Left cardiac atrium (tissue), 4 donors: Measurements from ENCODE around the gene ARHGAP23. TPM values are rescaled to one million over a fixed set of nuclear protein-coding genes. Genes with fewer than 3 reads are reported as not detected.

Experiments
- ATAC-seq, 2 donors: fragments of 200-7000 bp; cut with Tn5 transposase; one replicate each; pipeline ENCODE4 v1.9.1; 2020; ENCODE audit warnings: mild to moderate bottlenecking in 2 of 2, moderate library complexity in 2 of 2
- DNase-seq: peaks from one replicate; pipeline ENCODE4 v3.0.0-alpha.2; 2020
- intact Hi-C, 2 donors: fragments of 100-400 bp; cut with DNase I; formaldehyde crosslinking; loops; one replicate each; pipeline versions ENCODE4 v1.14.1 to v1.15.1; 2022 to 2023
- total RNA-seq, 2 donors: library from RNA; stranded (reverse); fragmentation: NEBNext Ultra II Directional; extraction: Animal tissue kit (Norgen Biotek cat#: 25700); gene quantifications; one replicate each; pipeline ENCODE4 v1.2.1, GENCODE V29; 2021
- donor health status: DM: no; HTN: yes; CAD: no.
- donor health status: DM: no; HTN: yes; CAD: no; lungs with severe emphysema.
- donor health status: DM: yes; HTN: yes; CAD: no.
- donor health status: Dilated cardiomyopathy.

The ARHGAP23 gene
- total RNA-seq, 2 donors from 2014 or later = 54.1 to 91.9 TPM

GRCh38 chr17:38453951-38454421 is 25.7 kb downstream of the ARHGAP23 start:
- ATAC-seq (peak in 1 of 2 donors; percentile 10), DNase-seq (peak; percentile 70)
- intact Hi-C loops = no loop called here

GRCh38 chr17:38454532-38454931 is 26.3 kb downstream of the ARHGAP23 start:
- intact Hi-C loops = no loop called here
- peak; percentile 92 for DNase-seq
- peak; percentile 82 to 84 for ATAC-seq

DNA sequence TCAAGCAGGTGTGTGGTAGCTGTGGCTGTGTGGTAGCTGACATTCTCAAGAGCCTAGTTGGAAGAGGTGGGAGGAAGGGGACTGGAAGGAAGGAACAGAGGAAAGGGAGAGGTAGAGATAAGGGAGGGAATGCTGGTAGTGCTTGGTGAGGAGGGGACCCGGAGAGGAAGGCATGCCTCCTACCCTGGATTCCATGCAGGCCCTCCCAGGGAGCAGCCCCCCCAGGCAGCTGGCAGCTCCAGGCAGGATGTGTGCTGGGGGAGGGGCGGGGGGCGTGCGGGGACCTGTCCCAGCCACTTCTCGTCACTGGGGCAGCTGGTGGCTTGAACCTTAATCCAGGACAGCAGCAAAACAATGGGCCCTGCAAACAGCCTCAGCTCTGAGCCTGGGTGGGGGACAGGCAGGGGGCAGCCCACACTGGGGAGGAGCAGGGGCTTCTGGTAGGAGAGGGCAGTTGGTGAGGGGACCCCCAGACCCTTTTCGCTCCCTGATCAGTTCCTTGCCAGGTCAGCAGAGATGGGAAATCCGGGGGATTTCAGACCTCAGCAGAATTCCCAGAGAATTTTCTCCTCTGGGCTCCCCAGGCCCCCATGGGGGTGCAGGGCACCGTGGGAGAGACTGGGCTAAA is 27.1 kb downstream of the ARHGAP23 start:
- DNase-seq = no peak
- no peak for ATAC-seq
- intact Hi-C loops = loop anchor here in 1 of 2 donors (1.0 kb wide), 1 partner anchor 8 kb away; no protein-coding TSS in a partner anchor

DNA sequence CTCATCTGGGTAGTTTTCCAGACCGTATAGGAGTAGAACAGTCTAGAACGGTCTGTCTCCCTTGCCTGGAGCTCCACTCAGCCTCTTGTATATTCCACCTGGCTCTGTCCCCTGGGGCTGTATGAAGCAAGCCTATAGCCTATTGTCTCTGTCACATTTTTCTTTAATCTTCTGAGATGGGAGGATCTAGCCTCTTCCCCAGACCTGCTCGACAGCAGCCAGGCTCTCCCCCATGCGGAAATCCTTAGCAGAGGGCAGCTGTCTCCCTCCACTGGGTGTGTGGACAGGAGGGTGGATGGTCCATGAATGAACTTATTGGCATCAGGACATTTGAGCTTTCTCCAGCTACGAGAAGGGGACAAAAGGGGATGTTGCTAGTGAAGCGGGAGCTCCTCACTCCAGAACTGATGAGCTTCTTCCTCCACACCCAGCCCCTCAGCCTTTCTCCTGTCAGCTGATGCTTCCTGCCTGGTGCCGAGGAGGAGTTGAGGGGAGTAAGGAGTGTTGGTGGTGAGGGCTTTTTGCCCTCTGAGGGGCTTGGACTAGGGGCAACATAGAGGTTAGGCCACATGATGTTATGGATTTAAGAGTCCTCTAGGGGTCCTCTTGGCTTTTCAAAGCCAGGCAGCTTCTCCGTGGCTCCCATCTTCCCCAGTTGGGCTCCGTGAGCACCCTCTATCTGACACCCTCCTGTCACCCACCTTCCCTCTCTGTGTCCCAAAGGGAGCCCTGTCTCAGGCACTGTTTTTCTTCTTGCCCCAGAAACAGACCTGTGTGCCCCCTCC is 28.0 kb downstream of the ARHGAP23 start:
- intact Hi-C loops = no loop called here
- DNase-seq (no peak), ATAC-seq (no peak)

- intact Hi-C loops = no loop called here
- DNase-seq = no peak
- no peak for ATAC-seq
Measured at GRCh38 chr17:38457577-38458371, 29.5 kb downstream of the ARHGAP23 start.

GRCh38 chr17:38458521-38458920 is 30.3 kb downstream of the ARHGAP23 start:
- ATAC-seq (no peak), DNase-seq (no peak)
- intact Hi-C loops = no loop called here

DNA sequence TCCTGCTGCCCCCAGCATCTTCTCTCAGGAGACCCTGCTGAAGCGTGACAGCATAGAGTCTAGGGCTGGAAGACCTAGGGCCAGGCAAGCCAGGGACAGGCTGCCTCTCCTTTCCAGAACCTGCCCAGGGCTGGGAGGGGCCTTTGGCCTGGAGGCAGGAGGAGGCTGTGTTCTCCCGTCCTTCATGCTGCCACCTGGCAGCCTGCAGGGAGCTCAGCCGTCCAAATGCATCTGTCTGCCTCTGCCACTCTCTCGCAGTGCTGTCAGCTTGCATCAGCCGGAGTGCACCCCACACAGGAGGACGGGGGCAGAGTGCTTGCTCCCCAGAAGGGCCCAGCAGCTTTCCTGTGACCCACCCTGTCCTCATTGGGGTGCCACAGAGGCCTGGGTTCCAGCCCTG is 31.3 kb downstream of the ARHGAP23 start:
- intact Hi-C loops = no loop called here
- DNase-seq = no peak
- ATAC-seq = no peak

GRCh38 chr17:38460082-38460715 is 31.9 kb downstream of the ARHGAP23 start:
- intact Hi-C loops = no loop called here
- ATAC-seq (no peak), DNase-seq (no peak)

GRCh38 chr17:38460716-38461630 is 32.7 kb downstream of the ARHGAP23 start:
- intact Hi-C loops = no loop called here
- DNase-seq (no peak), ATAC-seq (no peak)

DNA sequence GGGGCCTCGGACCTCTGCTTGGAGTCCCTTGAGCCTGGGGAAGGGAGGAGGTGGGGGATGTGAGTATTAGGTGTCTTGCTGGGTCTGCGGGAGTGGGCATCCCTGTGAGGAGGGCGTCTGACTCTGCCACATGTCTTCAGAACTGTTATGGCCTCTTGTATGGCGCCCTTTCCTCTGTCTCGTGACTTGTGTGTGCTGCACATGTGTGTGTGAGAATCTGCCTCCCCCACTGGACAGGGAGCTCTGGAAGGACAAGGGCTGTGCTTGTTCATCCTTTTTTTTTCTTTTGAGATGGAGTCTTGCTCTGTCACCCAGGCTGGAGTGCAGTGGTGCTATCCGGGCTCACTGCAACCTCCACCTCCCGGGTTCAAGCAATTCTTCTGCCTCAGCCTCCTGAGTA is 33.4 kb downstream of the ARHGAP23 start:
- ATAC-seq = no peak
- intact Hi-C loops = no loop called here
- DNase-seq = no peak

- DNase-seq (peak; percentile 55), ATAC-seq (peak; percentile 18 to 29)
- intact Hi-C loops = loop anchor here in 1 of 2 donors (1.0 kb wide), 1 partner anchor 8 kb away; no protein-coding TSS in a partner anchor
Measured at GRCh38 chr17:38463451-38463858, 35.2 kb downstream of the ARHGAP23 start.

- DNase-seq (peak; percentile 78), ATAC-seq (peak; percentile 40 to 42)
- intact Hi-C loops = no loop called here
Measured at GRCh38 chr17:38464251-38464722, 36.0 kb downstream of the ARHGAP23 start.

DNA sequence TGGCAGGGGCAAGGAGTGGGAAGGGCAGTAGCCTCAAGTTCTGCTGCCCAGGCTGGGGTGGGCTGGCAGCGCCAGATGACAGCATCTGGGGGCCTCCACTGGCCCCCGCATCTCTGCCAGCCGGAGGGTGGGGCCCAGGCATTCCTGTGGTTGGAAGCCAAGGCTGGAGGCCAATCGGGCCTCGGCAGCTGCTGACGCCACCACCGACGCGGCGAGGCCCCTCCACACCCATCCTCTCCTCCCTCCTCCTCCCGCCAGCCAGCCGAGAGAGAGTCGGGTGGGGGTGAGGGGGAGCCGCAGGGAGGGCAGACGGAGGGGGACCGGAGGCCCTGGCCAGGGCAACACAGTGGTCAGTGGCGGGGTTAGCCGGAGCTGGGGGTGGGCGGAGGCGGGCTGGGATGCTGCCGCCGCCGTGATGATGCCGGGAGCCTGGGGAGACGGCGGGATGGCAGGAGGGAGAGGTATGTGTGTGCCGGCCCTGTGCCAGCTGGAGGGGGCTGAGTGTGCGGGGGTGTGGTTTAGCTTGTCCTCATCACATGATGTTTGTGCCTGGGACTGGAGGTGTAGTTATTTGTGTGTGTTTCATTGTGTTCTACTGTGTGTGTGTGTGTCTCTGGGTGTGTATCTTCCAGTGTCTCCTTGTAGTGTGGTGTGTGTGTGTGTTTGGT is 36.6 kb downstream of the ARHGAP23 start:
- DNase-seq (peak; percentile 92), ATAC-seq (peak; percentile 87 to 91)
- intact Hi-C loops = loop anchor here in 1 of 2 donors (5.0 kb wide), 1 partner anchor 33 kb away; no protein-coding TSS in a partner anchor

GRCh38 chr17:38465391-38466345 is 37.4 kb downstream of the ARHGAP23 start:
- peak; percentile 78 for DNase-seq
- ATAC-seq = peak; percentile 65 to 67
- intact Hi-C loops = loop anchor here in 1 of 2 donors (5.0 kb wide), 1 partner anchor 33 kb away; no protein-coding TSS in a partner anchor

GRCh38 chr17:38466346-38467315 is 38.4 kb downstream of the ARHGAP23 start:
- DNase-seq = no peak

More at GRCh38 chr17:38466346-38467315, 38.4 kb downstream of the ARHGAP23 start:
- ATAC-seq = no peak
- intact Hi-C loops = loop anchor here in 1 of 2 donors (5.0 kb wide), 1 partner anchor 34 kb away; no protein-coding TSS in a partner anchor
